OCI-LY7 (cell line): Measurements from ENCODE around the gene ARF3. TPM values are rescaled to one million over a fixed set of nuclear protein-coding genes. Genes with fewer than 3 reads are reported as not detected.
A peak's percentile ranks its signal among the peaks of the same experiment; 100 is the strongest.

ENCODE experiments used
- BruUV-seq: library from RNA; stranded (reverse); fragments of 400-500 nt; replicated peaks from 2 replicates; lab custom pipeline; 2021; lab: Mats Ljungman, UMichigan
- CTCF ChIA-PET: fragments of 300-600 bp; sonication (Branson Sonifier 250); formaldehyde crosslinking; loops from one replicate; lab custom pipeline; 2022; ENCODE audit warnings: antibody characterized with exemption; ENCODE audit not compliant: unreplicated experiment; lab: Charles Lee
- POLR2A ChIA-PET: fragments of 300-600 bp; sonication (Branson Sonifier 250); formaldehyde crosslinking; loops from one replicate; lab custom pipeline; 2022; ENCODE audit warnings: antibody characterized with exemption; lab: Charles Lee
- DNase-seq: peaks from one replicate; pipeline ENCODE4 v3.0.0-alpha.2; 2015; ENCODE audit warnings: low spot score
- H2AFZ ChIP-seq: fragments of 200-600 bp; sonication (generic), shearing (Covaris generic); 2 replicates; pipeline ENCODE4 v1.6.1; 2014; ENCODE audit warnings: mild to moderate bottlenecking, antibody characterized with exemption, low read length, moderate library complexity
- H3K27ac ChIP-seq: fragments of 200-600 bp; sonication (generic); 2 replicates; pipeline ENCODE4 v1.5.1; 2014; ENCODE audit warnings: mixed run types, low read depth, mild to moderate bottlenecking, moderate library complexity, low read length, inconsistent platforms; ENCODE audit not compliant: poor library complexity, severe bottlenecking
- H3K36me3 ChIP-seq: fragments of 200-600 bp; sonication (generic); 2 replicates; pipeline ENCODE4 v1.6.1; 2014; ENCODE audit warnings: mild to moderate bottlenecking, antibody characterized with exemption, low read length, moderate library complexity, mixed read lengths; ENCODE audit not compliant: insufficient read depth
- H3K4me1 ChIP-seq: fragments of 200-600 bp; sonication (generic); 2 replicates; pipeline ENCODE4 v1.5.1; 2014; ENCODE audit warnings: mild to moderate bottlenecking, low read length; ENCODE audit not compliant: insufficient read depth, poor library complexity, severe bottlenecking
- H3K4me2 ChIP-seq: fragments of 200-600 bp; sonication (generic); 2 replicates; pipeline ENCODE4 v1.6.1; 2014; ENCODE audit warnings: mild to moderate bottlenecking, low read length
- H3K4me3 ChIP-seq: fragments of 200-600 bp; sonication (generic); 2 replicates; pipeline ENCODE4 v1.5.1; 2014; ENCODE audit warnings: mild to moderate bottlenecking, low read depth, low read length; ENCODE audit not compliant: poor library complexity, severe bottlenecking
- H3K79me2 ChIP-seq: fragments of 200-600 bp; sonication (generic); 2 replicates; pipeline ENCODE4 v1.6.1; 2016; ENCODE audit warnings: low read depth, mild to moderate bottlenecking, low read length, moderate library complexity, mixed read lengths; ENCODE audit not compliant: insufficient read depth
- H3K9me2 ChIP-seq: fragments of 200-600 bp; sonication (generic); 2 replicates; pipeline ENCODE4 v1.6.1; 2016; ENCODE audit warnings: mild to moderate bottlenecking, low read length, mixed read lengths; ENCODE audit not compliant: insufficient read depth
- H3K9me3 ChIP-seq: fragments of 200-600 bp; sonication (generic); 2 replicates; pipeline ENCODE4 v1.6.1; 2014; ENCODE audit warnings: mild to moderate bottlenecking, mixed run types, low read length, mixed read lengths
- H4K20me1 ChIP-seq: fragments of 200-600 bp; sonication (generic); 2 replicates; pipeline ENCODE4 v1.6.1; 2014; ENCODE audit warnings: mild to moderate bottlenecking, antibody characterized with exemption, low read length, moderate library complexity, mixed read lengths; ENCODE audit not compliant: insufficient read depth
- CTCF ChIP-seq: fragments of 200-600 bp; sonication (generic); conservative IDR thresholded peaks from 2 replicates; pipeline ENCODE4 v1.5.1; 2014; ENCODE audit warnings: mild to moderate bottlenecking, antibody characterized with exemption, low read length, moderate library complexity, mixed read lengths
- EZH2phosphoT487 ChIP-seq: fragments of 200-600 bp; sonication (generic); IDR thresholded peaks from 2 replicates; pipeline ENCODE4 v1.6.1; 2018; ENCODE audit warnings: low read depth, borderline replicate concordance, mild to moderate bottlenecking, mixed run types, antibody characterized with exemption, low read length, moderate library complexity, mixed read lengths
- intact Hi-C: fragments of 100-400 bp; cut with micrococcal nuclease; formaldehyde crosslinking; loops from one replicate; pipeline ENCODE4 v1.10.0; 2022; ENCODE audit not compliant: unreplicated experiment
- total RNA-seq, 2 experiments: library from RNA; depleted of rRNA in 1 of 2; stranded (reverse); fragments of >200 nt in 1 of 2; shearing (Covaris generic) in 1 of 2; gene quantifications; 2 replicates each; pipeline ENCODE4 v1.2.3, GENCODE V29; 2014 to 2022

Gene ARF3
- total RNA-seq, 2 experiments from 2014 or later, result 41.2 to 133 TPM

GRCh38 chr12:48978291-48978740 is 21.0 kb upstream of the ARF3 start, which contains the start of gene WNT1:
TSS of gene WNT1 (plus strand) at chr12:48978322. CDS start at chr12:48978651, 329 bp downstream.
- no peaks in the 10 kb centered on the region for H3K79me2 ChIP-seq
- H3K9me3 ChIP-seq, result no peaks in the 10 kb centered on the region
- TF ChIP-seq CTCF (peak; percentile 51), EZH2phosphoT487 (no peak)
- H3K36me3 ChIP-seq, result no peaks in the 10 kb centered on the region
- no TSS peak for BruUV-seq
- no peaks in the 10 kb centered on the region for H3K9me2 ChIP-seq
- ChIA-PET CTCF (interaction anchor here (1.3 kb wide), 1 partner anchor 12 kb away, joined by 4 read pairs; no protein-coding TSS in a partner anchor), POLR2A (no interaction called here)
- peak within 1 kb of the TSS; percentile 42; the same call in 1 of the 2 replicates for H3K4me2 ChIP-seq
- intact Hi-C loops, result loop anchor here (1.0 kb wide), 1 partner anchor 54 kb away; no protein-coding TSS in a partner anchor
- H3K4me3 ChIP-seq, result no peak within 1 kb of the TSS
- no peak within 1 kb of the TSS for H3K27ac ChIP-seq
- no peak for DNase-seq
- H2AFZ ChIP-seq, result peak within 1 kb of the TSS; percentile 31; the same call in 1 of the 2 replicates
- H4K20me1 ChIP-seq, result no peaks in the 10 kb centered on the region; the same call in 1 of the 2 replicates
- peaks cover 6% of the 10 kb centered on the region for H3K4me1 ChIP-seq

- Histone ChIP-seq H3K4me1 (peaks cover 6% of the 10 kb centered on the region), H4K20me1 (no peaks in the 10 kb centered on the region; the same call in 1 of the 2 replicates), H2AFZ (peak overlapping the region; percentile 31; the same call in 1 of the 2 replicates), H3K9me3 (no peaks in the 10 kb centered on the region), H3K4me3 (no peak overlapping the region), H3K4me2 (peak overlapping the region; percentile 42; the same call in 1 of the 2 replicates), H3K9me2 (no peaks in the 10 kb centered on the region), H3K27ac (no peak overlapping the region), H3K36me3 (no peaks in the 10 kb centered on the region), H3K79me2 (no peaks in the 10 kb centered on the region)
- intact Hi-C loops, result loop anchor here (1.0 to 2.0 kb wide), 2 partner anchors 41 to 53 kb away; no protein-coding TSS in a partner anchor
- peak; percentile 78 for DNase-seq
- ChIA-PET CTCF (interaction anchor here (0.8 to 0.9 kb wide), 2 partner anchors 10 to 52 kb away, joined by 3 to 4 read pairs; partner anchors contain the start of gene FKBP11), POLR2A (no interaction called here)
- TF ChIP-seq CTCF (peak; percentile 81), EZH2phosphoT487 (no peak)
- BruUV-seq, result no TSS peak
Observed at GRCh38 chr12:48977290-48978281, 20.3 kb upstream of the ARF3 start.
